ENCODE data around the gene TCERG1L.

The TCERG1L gene

GRCh38 chr10:131207584-131208532 lies 103.7 kb downstream of the TCERG1L start:
- DNase-seq (ENCODE audit: low read depth in 3 of 3): no peak

GRCh38 chr10:131207176-131207575 lies 104.3 kb downstream of the TCERG1L start:
- DNase-seq (ENCODE audit: low read depth in 3 of 3): no peak

GRCh38 chr10:131206111-131206995 lies 105.2 kb downstream of the TCERG1L start:
- no peak for DNase-seq (ENCODE audit: low read depth in 3 of 3)

DNA sequence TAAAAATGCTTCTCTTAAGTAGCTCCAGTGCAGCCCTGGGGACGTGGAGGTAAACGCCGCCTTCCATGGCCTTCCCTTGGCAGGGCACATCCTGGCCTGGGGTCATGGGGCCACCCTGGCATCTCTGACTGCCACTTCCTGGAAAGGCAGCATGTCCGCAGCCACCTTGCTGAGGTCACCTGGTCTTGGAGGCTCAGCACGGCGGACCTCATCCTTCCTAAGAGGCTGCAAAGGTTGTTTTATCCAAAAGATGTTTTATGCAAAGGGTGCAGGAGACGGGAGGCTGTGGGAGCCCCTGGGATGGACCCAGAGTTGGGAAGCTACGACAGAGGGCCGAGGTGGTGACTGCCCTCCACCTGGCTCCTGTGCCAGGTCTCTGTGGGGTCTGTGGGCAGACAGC lies 106.0 kb downstream of the TCERG1L start:
- DNase-seq (ENCODE audit: low read depth in 3 of 3): no peak

DNA sequence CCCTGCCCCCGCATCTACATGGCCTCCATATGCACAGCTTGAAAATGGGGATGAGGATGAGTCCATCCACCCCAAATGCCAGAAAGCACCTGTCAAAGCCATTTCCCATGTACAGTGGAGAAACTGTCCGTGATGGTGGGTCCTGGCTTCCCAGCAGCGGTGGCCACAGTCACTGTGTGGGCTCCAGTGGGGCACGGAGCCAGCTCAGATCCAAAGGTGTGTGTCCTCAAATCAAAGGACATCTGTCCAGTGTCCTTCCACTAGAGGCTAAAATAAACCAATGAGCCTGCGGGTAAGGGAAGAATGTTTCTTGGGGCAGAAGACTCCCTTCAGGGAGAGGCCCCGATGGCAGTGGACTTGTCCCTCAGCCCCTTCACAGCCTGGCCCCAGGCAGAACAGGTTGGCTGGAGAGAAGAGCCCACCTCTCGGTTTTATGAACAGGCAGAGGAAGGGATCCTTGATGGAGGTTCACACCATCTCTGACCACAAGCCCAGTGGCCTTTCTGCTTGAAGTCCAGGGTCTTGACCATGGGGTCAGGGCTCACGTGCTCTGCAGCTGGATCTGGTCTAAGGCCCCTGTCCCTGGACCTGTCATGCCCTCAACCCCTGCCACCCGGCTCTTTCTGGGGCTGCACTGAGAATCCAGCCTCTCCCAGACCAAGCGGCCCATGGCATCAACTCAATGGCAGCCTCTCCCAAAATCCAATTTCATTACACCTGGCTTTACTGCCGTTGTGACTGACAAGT lies 106.9 kb downstream of the TCERG1L start:
- no peak for DNase-seq (ENCODE audit: low read depth in 3 of 3)

DNA sequence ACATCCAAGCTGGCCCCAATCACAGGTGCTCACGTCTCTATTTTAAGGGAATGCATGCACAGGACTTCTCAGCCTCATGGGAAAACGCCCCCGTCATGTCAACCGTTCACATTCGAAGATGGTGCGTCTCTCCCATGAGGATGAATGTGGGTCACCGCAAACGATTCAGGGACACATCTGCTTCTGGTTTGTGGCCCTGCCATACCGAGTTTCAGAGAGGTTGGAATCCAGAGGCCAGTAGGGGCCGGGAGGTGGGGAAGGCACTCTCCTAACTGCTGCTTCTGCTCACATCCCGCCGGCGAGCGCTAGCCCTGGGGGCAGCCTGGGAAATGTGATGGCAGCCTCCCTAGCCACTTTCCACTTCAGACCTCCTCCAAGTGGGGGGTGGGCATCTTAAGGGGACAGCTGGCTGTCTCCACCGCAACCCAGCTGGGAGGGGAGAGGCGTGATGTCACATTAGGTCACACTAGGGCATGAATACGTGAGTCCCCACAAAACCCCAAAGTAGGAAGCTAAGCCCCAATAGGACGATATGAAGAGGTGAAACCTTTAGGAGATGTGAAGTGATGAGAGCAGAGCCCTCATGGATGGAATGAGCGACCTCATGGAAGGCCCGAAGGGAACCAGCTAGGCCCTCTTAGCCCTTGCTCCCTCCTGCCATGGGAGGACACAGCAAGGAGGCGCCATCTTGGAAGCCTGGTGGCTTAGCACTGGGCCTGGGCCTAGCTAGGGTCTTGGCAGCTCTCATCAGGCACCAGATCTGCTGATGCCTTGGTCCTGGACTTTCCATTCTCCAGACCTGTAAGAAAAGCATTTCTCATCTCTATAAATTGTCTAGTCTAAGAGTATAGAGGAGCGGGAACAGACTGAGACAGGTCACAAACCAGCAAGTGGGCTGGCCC lies 107.8 kb downstream of the TCERG1L start:
- no peak for DNase-seq (ENCODE audit: low read depth in 3 of 3)

DNA sequence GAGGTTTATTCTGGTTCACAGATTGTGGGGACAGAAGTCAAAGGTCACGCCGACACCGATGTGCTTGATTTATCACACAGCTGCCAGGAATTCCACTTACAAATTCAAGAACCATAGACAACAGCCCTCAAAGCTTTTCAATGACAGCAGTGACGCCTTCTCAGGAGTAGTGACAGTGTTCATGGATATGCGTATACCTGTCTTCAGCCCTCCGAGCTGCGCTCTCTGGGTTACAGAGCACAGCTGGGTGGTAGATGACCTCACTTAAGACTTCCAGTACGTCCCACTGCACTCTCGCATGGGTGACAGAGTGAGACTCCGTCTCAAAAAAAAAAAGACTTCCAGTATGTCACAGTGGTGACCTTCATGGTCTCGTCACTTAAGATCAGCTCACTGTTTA lies 108.5 kb downstream of the TCERG1L start:
- DNase-seq (ENCODE audit: low read depth in 3 of 3): no peak

GRCh38 chr10:131201741-131202515 lies 109.6 kb downstream of the TCERG1L start:
- DNase-seq (ENCODE audit: low read depth in 3 of 3): no peak

DNA sequence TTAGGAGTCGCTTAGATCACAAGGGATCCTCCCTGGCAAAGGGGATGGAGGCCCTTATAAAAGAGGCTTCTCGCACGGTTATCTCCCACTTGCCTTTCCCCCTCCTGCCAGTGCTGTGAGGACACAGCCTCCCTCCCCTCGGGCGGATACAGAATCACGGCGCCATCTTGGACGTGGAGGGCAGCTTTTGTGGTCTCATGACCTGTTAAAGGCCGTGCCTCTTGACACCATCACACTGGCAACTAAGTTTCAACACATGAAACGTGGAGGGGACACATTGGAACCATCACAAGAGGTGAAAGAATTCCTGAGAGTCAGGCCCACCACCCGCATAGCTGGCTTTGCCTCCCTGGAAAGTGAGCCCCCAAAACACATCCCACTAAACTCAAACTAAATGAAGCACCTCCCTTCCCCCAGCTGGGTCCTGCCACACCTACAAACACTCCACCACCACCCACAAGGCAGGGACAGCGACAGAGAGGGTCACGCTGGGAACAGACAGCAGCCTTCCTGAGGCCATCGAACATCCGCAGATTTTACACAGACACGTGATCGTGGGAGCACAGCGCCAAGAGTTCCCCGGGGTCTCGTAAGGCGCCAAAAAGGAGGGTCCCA lies 110.6 kb downstream of the TCERG1L start:
- no peak for DNase-seq (ENCODE audit: low read depth in 3 of 3)

GRCh38 chr10:131199646-131200045 lies 111.9 kb downstream of the TCERG1L start:
- no peak for DNase-seq (ENCODE audit: low read depth in 3 of 3)

DNA sequence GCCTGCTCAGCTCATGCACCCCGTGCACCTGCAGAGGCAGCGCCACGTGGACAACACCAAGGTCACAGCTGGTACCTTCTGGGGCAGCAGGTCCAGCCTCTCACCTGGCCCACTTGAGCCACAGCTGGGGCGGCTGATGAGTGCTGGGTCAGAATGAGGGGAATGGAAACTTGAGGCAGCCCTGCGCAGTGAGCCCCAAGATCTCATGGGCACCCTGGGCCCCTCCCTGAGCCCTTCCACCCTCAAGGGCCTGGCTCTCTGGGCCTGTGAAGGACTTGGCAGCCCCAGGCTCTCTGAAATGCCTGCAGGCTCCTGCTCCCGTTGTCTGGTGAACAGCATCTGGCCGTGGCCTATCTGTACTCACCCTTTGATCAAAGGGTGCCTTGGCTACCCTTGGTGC lies 112.7 kb downstream of the TCERG1L start:
- DNase-seq (ENCODE audit: low read depth in 3 of 3): no peak

DNA sequence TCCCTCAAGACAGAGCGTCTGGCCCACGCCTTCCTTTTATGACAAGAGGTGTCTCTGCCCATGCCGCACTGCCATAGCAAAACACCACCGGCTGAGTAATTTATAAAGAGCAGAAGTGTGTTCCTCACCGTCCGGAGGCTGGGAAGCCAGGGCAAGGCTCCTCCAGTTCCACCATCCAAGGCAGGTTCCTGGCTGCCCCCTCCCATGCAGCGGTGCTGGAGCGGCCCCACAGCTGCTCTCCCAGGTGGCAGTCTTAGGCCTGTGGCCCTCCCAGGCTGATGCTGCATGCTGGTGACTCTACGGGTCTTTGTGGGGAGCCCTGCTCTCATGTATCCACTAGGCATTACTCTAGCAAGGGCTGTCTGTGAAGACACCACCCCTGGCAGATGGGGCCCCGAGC lies 113.1 kb downstream of the TCERG1L start:
- DNase-seq (ENCODE audit: low read depth in 3 of 3): no peak

- no peak for DNase-seq (ENCODE audit: low read depth in 3 of 3)
Observed at GRCh38 chr10:131196176-131196885, 115.2 kb downstream of the TCERG1L start.

GRCh38 chr10:131195558-131196159 lies 115.9 kb downstream of the TCERG1L start:
- no peak for DNase-seq (ENCODE audit: low read depth in 3 of 3)

DNA sequence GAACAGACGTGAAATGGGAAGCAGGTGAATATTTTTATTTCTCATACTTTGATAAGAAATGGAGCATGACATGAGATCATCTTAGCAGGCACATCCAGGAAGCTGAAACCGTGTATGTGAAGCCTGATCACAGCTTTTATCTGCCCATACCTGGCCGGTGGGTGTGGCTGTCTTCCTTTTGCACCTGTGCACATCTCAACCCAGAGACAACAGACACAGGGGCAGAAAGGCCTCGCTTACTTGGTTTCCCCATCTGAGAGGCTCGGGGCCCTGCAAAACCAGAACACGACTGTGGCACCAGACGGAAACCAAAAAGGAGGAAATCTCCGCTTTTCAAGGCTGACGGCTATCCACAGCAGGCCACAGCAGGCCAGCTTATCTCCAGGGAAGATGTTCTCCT lies 116.4 kb downstream of the TCERG1L start:
- DNase-seq (ENCODE audit: low read depth in 3 of 3): no peak

GRCh38 chr10:131193923-131194322 lies 117.6 kb downstream of the TCERG1L start:
- DNase-seq (ENCODE audit: low read depth in 3 of 3): no peak

GRCh38 chr10:131188494-131188893 lies 123.0 kb downstream of the TCERG1L start:
- DNase-seq (ENCODE audit: low read depth in 3 of 3): no peak

GRCh38 chr10:131187926-131188325 lies 123.6 kb downstream of the TCERG1L start:
- DNase-seq (ENCODE audit: low read depth in 3 of 3): no peak

DNA sequence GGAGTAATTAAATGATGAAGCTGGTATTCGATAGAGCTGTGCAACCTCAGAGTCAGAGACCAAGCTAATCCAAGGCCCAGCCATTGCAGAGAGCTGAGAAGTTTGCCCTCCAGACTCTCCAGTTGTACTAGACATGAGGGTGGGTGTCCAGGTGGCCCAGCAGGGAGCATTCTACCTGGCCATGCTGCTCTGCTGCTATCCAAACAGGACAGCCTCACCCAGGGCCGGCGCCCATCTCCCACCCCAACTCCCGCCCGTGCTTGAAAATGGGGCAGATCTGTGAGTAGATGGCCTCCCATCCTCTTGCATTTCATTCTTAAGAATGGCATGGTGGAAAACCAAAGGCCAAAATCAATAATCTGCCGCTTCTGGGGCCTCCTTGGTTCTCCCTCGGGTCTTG lies 124.2 kb downstream of the TCERG1L start:
- no peak for DNase-seq (ENCODE audit: low read depth in 3 of 3)

All from stimulated activated CD4-positive, alpha-beta T cell treated with anti-CD3 and anti-CD28 coated beads, TNF-alpha, amount 100 ng/mL, for 24 hours (primary cell).